Astrocyte (in vitro differentiated cells and primary cell): ENCODE measurements around the gene DFFA. TPM values are rescaled to one million over a fixed set of nuclear protein-coding genes. Genes with fewer than 3 reads are reported as not detected.
A peak's percentile ranks its signal among the peaks of the same experiment; 100 is the strongest.

Source experiments
- DNase-seq: peaks from one replicate; pipeline ENCODE4 v3.0.0-alpha.2; 2010; ENCODE audit warnings: low read depth
- FAIRE-seq: peaks from 2 replicates; lab custom pipeline; 2011; peaks lifted over from hg19 to GRCh38; lab: Jason Lieb, UNC
- H2AFZ ChIP-seq: 2 replicates; pipeline ENCODE4 v1.6.0; 2012; ENCODE audit warnings: low read depth, low read length, inconsistent platforms
- H3K27ac ChIP-seq: 2 replicates; pipeline ENCODE4 v1.5.1; 2011; ENCODE audit warnings: low read depth, low read length, inconsistent platforms
- H3K27me3 ChIP-seq: 2 replicates; pipeline ENCODE4 v1.6.0; 2011; ENCODE audit warnings: low read length, inconsistent platforms; ENCODE audit not compliant: insufficient read depth
- H3K36me3 ChIP-seq: 2 replicates; pipeline ENCODE4 v1.5.1; 2011; ENCODE audit warnings: low read length, inconsistent platforms; ENCODE audit not compliant: insufficient read depth
- H3K4me1 ChIP-seq: 2 replicates; pipeline ENCODE4 v1.5.1; 2011; ENCODE audit warnings: low read length, inconsistent platforms; ENCODE audit not compliant: insufficient read depth
- H3K4me2 ChIP-seq: 2 replicates; pipeline ENCODE4 v1.6.0; 2012; ENCODE audit warnings: low read length, inconsistent platforms
- H3K4me3 ChIP-seq: 2 replicates; pipeline ENCODE4 v1.5.1; 2011; ENCODE audit warnings: low read depth, mild to moderate bottlenecking, low read length, inconsistent platforms; ENCODE audit not compliant: insufficient read depth
- H3K79me2 ChIP-seq: 2 replicates; pipeline ENCODE4 v1.6.0; 2012; ENCODE audit warnings: mild to moderate bottlenecking, low read length, inconsistent platforms; ENCODE audit not compliant: insufficient read depth
- H3K9ac ChIP-seq: 2 replicates; pipeline ENCODE4 v1.6.0; 2012; ENCODE audit warnings: mild to moderate bottlenecking, low read length, inconsistent platforms
- H3K9me3 ChIP-seq: 2 replicates; pipeline ENCODE4 v1.5.1; 2012; ENCODE audit warnings: low read depth, mild to moderate bottlenecking, low read length, inconsistent platforms; ENCODE audit not compliant: insufficient read depth
- H4K20me1 ChIP-seq: 2 replicates; pipeline ENCODE4 v1.6.0; 2012; ENCODE audit warnings: low read length, inconsistent platforms; ENCODE audit not compliant: insufficient read depth
- H3K27ac Mint-ChIP-seq: one replicate; pipeline ENCODE4 v1.8.0; 2021; ENCODE audit warnings: mild to moderate bottlenecking, mixed read lengths; ENCODE audit not compliant: unreplicated experiment
- H3K27me3 Mint-ChIP-seq: one replicate; pipeline ENCODE4 v1.8.0; 2021; ENCODE audit warnings: low read depth, mixed read lengths; ENCODE audit not compliant: unreplicated experiment
- H3K36me3 Mint-ChIP-seq: one replicate; pipeline ENCODE4 v1.8.0; 2021; ENCODE audit warnings: low read depth, mixed read lengths; ENCODE audit not compliant: unreplicated experiment
- H3K4me1 Mint-ChIP-seq: one replicate; pipeline ENCODE4 v1.8.0; 2021; ENCODE audit warnings: low read depth, mixed read lengths; ENCODE audit not compliant: unreplicated experiment
- H3K4me3 Mint-ChIP-seq: one replicate; pipeline ENCODE4 v1.8.0; 2021; ENCODE audit warnings: mild to moderate bottlenecking, moderate library complexity, mixed read lengths; ENCODE audit not compliant: unreplicated experiment
- H3K9me3 Mint-ChIP-seq: one replicate; pipeline ENCODE4 v1.8.0; 2021; ENCODE audit warnings: mild to moderate bottlenecking, mixed read lengths; ENCODE audit not compliant: unreplicated experiment
- CTCF ChIP-seq: IDR thresholded peaks from 2 replicates; pipeline ENCODE4 v1.5.1; 2011; ENCODE audit warnings: low read depth, mild to moderate bottlenecking, inconsistent platforms, low read length, moderate library complexity; ENCODE audit not compliant: insufficient read depth
- EZH2 ChIP-seq: IDR thresholded peaks from 2 replicates; pipeline ENCODE4 v1.6.1; 2012; ENCODE audit warnings: mild to moderate bottlenecking, low read length, inconsistent platforms; ENCODE audit not compliant: insufficient read depth
- total RNA-seq: library from RNA; stranded (reverse); gene quantifications from 2 replicates; pipeline ENCODE4 v1.2.1, GENCODE V29; 2021

The DFFA gene
- total RNA-seq, 1 donor from 2014 or later, result 58.2 TPM

- peaks cover 76% of the 10 kb centered on the region for H3K4me1 Mint-ChIP-seq
- Histone ChIP-seq H2AFZ (no peak overlapping the region), H3K4me3 (peak overlapping the region; percentile 31), H3K27me3 (no peaks in the 10 kb centered on the region), H3K79me2 (peaks cover 64% of the 10 kb centered on the region), H3K9ac (peak overlapping the region; percentile 59), H4K20me1 (peaks cover 75% of the 10 kb centered on the region), H3K36me3 (no peaks in the 10 kb centered on the region), H3K27ac (peak overlapping the region; percentile 72), H3K4me2 (peak overlapping the region; percentile 76), H3K9me3 (no peaks in the 10 kb centered on the region), H3K4me1 (peaks cover 28% of the 10 kb centered on the region)
- no peaks in the 10 kb centered on the region for H3K9me3 Mint-ChIP-seq
- no peak overlapping the region for H3K4me3 Mint-ChIP-seq
- no peak for DNase-seq
- H3K36me3 Mint-ChIP-seq, result no peaks in the 10 kb centered on the region
- no peak for FAIRE-seq
- no peak for TF ChIP-seq CTCF
- TF ChIP-seq EZH2, result no peak
- peak overlapping the region; percentile 84 for H3K27ac Mint-ChIP-seq
- H3K27me3 Mint-ChIP-seq, result no peaks in the 10 kb centered on the region
Measured at GRCh38 chr1:10511494-10511885, 39.2 kb upstream of the DFFA start.

GRCh38 chr1:10510520-10511493, 38.5 kb upstream of the DFFA start:
- Histone ChIP-seq H3K79me2 (peaks cover 61% of the 10 kb centered on the region), H4K20me1 (peaks cover 74% of the 10 kb centered on the region), H3K27me3 (no peaks in the 10 kb centered on the region), H3K4me3 (peak overlapping the region; percentile 31), H3K4me2 (peak overlapping the region; percentile 76), H2AFZ (no peak overlapping the region), H3K9ac (peak overlapping the region; percentile 59), H3K4me1 (peaks cover 28% of the 10 kb centered on the region), H3K27ac (peak overlapping the region; percentile 72), H3K36me3 (no peaks in the 10 kb centered on the region), H3K9me3 (no peaks in the 10 kb centered on the region)
- Mint-ChIP-seq H3K27me3 (no peaks in the 10 kb centered on the region), H3K4me3 (peak overlapping the region; percentile 36), H3K4me1 (peaks cover 70% of the 10 kb centered on the region), H3K36me3 (no peaks in the 10 kb centered on the region), H3K27ac (peak overlapping the region; percentile 84), H3K9me3 (no peaks in the 10 kb centered on the region)
- DNase-seq (peak; percentile 95), FAIRE-seq (peak; percentile 75)
- TF ChIP-seq EZH2 (no peak), CTCF (no peak)
